HG03066 (cell line): ENCODE data around the gene FZD10.

Experiments used
- ATAC-seq: cut with Tn5 transposase; IDR thresholded peaks from one replicate; pipeline ENCODE4 v1.9.1; 2021; ENCODE audit warnings: low read depth; ENCODE audit not compliant: unreplicated experiment

FZD10 gene

GRCh38 chr12:130153803-130154202 lies 8.5 kb upstream of the FZD10 start:
- no peak for ATAC-seq

GRCh38 chr12:130154276-130155070 lies 7.8 kb upstream of the FZD10 start:
- ATAC-seq: no peak

GRCh38 chr12:130155416-130156073 lies 6.7 kb upstream of the FZD10 start:
- ATAC-seq: no peak

GRCh38 chr12:130156652-130157275 lies 5.5 kb upstream of the FZD10 start:
- no peak for ATAC-seq

- ATAC-seq: no peak
These were observed 4.1 kb upstream of the FZD10 start for GRCh38 chr12:130157998-130158753.

- ATAC-seq: no peak
These were observed 3.6 kb upstream of the FZD10 start for GRCh38 chr12:130158754-130159059.

- ATAC-seq: no peak
These were observed 2.0 kb upstream of the FZD10 start for GRCh38 chr12:130160306-130160705.

- ATAC-seq: no peak
These were observed 1.5 kb upstream of the FZD10 start for GRCh38 chr12:130160711-130161231.

GRCh38 chr12:130161261-130162243 lies 712 bp upstream of the FZD10 start:
- ATAC-seq: no peak

GRCh38 chr12:130162745-130163460 lies 639 bp downstream of the FZD10 start:
- ATAC-seq: no peak

- ATAC-seq: no peak
These were observed 1.4 kb downstream of the FZD10 start for GRCh38 chr12:130163461-130164215.

GRCh38 chr12:130164216-130164542 lies 1.9 kb downstream of the FZD10 start:
- no peak for ATAC-seq

- no peak for ATAC-seq
These were observed 2.7 kb downstream of the FZD10 start for GRCh38 chr12:130164936-130165335.

- ATAC-seq: no peak
These were observed 4.0 kb downstream of the FZD10 start for GRCh38 chr12:130166306-130166705.

GRCh38 chr12:130167537-130167936 lies 5.3 kb downstream of the FZD10 start:
- ATAC-seq: no peak

GRCh38 chr12:130169256-130169655 lies 7.0 kb downstream of the FZD10 start:
- no peak for ATAC-seq

GRCh38 chr12:130169924-130170323 lies 7.7 kb downstream of the FZD10 start:
- ATAC-seq: no peak

GRCh38 chr12:130170611-130171010 lies 8.3 kb downstream of the FZD10 start:
- no peak for ATAC-seq
